ENCODE results near the gene TM2D3.

TM2D3 gene

DNA sequence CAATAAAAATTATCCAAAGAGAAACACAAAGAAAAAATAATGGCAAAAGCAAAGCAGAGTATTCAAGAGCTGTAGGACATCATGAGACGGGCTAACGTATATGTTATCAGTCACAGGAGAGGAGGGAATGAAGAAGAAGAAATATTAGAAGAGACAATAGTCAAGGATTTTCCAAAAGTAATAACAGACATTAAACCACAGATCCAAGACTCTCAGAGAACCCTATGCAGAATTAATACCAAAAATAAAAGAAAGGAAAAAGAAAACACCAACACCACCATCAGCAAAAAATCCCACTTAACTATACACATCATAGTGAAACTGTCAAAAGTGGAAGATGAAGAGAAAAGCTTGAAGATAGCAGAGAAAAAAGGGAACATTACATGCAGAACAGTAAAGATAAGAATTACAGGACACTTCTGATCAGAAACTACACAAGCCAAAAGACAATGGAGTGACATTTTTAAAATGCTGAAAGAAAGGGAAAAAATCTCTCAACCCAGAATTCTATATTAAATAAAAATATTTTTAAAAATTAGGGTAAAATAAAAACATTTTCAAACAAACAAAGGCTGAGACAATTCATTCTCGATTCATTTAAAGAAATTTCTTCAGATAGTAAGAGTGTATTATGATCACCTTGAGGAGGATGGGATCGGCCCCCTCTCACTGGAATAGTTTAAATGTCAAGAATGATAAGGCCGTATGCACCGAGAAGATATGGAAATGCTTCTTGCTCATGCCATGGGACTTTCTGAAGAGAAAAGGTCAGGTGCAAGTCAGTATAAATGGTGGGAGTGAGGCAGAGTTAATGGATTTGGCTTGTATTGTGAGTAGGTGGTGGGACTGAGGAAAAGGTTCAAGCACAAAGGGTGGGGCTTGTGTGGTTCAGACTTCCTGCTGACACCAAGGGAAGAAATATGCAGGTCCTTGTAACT is 28.5 kb downstream of the TM2D3 start:
- no peak for DNase-seq (ENCODE audit: low read depth in 3 of 3)

GRCh38 chr15:101621961-101622360 is 30.2 kb downstream of the TM2D3 start:
- no peak for DNase-seq (ENCODE audit: low read depth in 3 of 3)

DNA sequence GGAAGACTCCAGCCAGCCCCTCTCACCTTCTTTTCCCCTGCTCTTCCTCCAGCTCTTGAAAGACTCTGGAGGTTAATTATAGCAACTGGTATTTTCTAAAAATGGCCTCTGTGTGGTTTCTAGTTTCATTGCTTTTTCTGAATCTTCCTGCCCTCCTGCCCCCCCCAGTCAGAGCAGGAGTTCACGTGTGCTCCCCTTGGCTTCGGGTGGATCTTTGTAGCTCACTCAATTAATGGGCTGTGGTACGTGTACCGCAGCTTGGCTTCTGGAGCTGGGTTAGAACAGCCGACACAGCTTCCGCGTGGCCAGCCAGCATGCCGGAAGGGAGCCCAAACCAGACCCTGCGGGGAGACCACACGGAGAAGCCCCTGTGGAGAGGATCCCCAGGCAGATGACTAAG is 31.5 kb downstream of the TM2D3 start:
- DNase-seq (ENCODE audit: low read depth in 3 of 3), result no peak

DNA sequence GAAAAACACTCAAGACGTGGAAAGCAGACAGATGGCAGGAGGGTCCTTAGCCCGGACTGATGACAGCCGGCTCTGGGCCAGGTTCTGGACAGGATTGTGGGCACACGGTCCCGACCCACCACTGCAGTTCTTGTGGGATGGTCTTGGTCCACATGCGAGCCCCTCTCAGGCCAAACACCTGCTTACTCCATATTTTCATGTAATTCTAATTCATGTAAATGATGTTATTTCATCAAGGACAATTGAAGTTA is 32.6 kb downstream of the TM2D3 start:
- no peak for DNase-seq (ENCODE audit: low read depth in 3 of 3)

GRCh38 chr15:101618851-101619614 is 33.1 kb downstream of the TM2D3 start:
- no peak for DNase-seq (ENCODE audit: low read depth in 3 of 3)

GRCh38 chr15:101618076-101618475 is 34.1 kb downstream of the TM2D3 start:
- DNase-seq (ENCODE audit: low read depth in 3 of 3), result no peak

DNA sequence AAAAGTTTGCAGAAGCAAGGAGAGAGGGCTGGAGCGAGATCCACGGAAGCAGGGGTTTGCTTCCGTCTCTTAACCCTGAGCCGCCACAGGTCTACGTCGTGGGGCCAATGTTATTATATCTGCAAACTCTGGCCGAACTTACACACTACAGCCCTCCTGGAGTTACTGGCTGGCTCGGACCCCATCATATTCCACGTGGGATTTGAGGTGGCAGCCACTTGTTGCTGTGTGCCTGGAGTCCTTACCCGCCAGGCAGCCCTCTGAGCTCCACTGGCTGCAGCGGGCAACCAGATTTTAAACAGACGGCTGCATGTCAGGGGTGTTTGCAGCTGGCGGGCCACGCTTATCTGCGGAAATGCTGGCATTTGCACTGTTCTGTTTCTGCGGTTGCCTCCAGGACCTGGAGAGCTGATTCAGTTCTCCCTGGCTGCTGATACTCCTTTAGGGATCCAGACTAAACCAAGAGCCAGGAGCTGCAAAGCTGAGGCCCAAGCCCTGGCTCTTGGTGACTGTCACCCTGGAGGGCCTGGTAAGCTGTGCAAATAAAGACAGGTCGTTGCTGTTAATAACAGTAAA is 34.7 kb downstream of the TM2D3 start:
- no peak for DNase-seq (ENCODE audit: low read depth in 3 of 3)

- DNase-seq (ENCODE audit: low read depth in 3 of 3), result no peak
Observed at GRCh38 chr15:101615986-101616848, 36.0 kb downstream of the TM2D3 start.

DNA sequence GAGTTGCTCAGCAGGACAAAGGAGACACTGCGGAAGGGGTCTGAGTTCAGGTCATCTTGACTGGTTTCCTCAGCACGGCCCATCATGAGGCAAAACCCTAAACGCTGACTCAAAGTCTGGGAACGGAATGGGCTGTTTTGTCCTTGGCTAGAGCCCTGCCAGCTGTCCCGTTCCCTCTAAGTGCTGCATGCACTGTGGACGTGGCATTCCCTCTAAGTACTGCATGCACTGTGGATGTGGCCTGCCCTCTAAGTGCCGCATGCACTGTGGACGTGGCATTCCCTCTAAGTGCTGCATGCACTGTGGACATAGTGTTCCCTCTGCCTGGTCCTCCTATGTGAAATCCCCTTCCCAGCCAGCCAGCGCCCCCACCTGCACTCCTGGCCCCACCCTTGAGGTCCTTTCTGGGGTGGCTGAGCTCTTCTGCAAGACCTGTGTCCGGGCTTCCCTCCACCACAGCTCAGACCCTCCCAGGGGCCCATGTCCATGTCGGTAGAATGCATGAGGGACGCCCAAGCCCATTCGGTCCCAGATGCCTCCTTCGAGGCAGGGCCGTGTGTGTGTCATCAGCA is 36.7 kb downstream of the TM2D3 start:
- DNase-seq (ENCODE audit: low read depth in 3 of 3), result no peak

DNA sequence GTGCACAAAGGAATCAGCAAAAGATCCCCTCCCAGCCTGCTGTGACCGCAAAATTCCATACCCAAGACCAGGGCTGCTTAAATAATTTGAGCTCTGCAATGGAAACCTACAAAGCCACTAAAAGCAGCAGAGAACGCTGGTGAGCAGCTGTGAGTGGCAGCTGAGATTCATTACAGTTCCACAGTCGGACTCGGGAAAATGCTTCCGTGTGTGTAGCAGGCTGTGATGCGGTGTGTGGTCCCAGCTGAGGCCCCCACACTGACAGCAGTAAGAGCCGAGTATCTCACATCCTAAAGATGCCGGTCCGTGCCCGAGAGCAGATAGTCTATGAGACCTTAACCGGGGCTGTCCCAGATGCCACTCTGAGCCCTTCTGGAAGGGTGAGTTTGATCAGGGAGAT is 37.4 kb downstream of the TM2D3 start:
- DNase-seq (ENCODE audit: low read depth in 3 of 3), result no peak

DNA sequence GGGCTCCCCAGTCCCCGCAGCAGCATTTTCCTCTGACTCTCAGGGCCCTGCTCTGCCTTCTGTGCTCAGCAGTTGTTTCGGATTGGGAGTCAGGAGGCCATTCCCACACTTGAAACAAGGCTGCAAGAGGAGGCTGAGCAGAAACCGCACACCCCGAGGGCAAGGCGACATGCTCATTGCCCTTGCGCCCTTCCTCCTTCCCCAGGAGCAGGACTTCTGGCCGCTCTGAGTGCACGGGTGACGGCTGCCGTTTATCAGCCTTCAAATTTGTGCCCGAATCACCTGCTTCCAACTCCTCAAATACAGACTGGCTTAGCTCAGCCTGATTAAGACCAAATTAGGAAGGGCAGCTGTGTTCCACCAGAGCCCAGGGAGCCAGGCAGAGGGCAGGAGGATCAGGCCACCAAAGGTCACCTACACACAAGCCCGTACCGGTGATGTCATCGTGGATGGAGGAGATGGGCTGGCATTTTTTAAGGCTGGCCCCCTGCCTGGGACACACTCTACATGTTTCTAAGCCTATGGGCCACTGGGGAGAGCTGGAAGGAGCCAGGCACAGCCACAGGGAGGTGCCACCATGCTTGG is 38.1 kb downstream of the TM2D3 start:
- no peak for DNase-seq (ENCODE audit: low read depth in 3 of 3)

DNA sequence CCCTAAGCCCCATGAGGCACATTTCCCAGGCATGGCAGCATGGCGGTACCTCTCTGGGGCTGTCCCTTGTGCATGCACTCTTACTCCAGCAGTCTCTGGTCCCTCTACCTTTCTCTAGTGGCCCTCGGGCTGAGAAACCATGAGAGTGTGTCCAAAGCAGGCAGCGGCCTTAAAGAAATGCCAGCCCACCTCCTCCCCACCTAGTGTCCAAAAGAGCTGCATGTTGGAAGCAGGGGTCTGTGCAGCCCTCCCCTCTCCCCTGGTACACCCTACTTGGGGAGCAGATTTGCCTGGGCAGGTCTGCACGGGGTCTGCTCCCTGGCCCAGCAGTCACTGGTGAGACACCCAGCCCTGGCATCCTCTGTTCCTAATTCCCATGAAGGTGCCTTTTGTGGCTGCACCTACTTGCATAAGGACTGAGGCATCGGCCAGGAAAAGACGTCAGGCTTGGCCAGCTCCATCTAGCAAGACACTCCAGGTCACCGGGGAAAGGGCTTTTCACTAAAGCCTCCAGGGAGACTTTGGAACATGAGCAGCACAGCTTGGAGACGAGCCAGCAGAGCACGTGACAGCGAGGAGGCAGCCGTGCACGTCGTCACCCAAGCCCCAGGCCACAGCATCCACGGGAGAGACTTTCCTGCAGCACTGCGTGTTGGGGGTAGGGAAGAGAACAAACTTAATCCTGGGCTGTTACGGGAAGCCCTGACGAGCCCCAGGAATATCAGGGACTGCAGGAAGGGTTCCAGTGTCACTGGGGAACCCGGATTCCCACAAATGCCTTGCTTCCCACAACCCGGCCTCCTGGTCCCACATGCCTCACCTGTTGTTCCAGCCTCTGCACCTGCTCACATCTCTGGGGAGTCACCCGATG is 38.8 kb downstream of the TM2D3 start:
- DNase-seq (ENCODE audit: low read depth in 3 of 3), result no peak

DNA sequence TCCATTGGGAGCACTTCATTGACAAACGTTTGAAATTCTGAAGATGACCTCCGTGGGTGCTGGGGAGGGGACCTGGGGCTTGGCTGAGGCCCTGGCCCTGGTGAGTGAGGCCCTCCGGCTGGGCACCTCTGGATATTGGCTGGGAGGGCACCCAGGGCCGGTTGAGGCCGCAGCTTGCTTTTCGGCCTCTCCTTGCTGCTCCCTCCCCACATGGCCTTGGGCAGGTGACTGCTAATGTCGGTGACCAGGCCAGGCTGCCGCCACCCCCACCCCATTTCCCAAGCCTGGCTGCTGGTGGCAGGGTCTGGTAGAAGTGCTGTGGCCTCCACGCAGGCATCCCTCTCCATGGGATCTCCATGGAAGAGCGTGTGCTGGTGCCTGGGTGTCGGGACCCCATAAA is 39.5 kb downstream of the TM2D3 start:
- DNase-seq (ENCODE audit: low read depth in 3 of 3), result no peak

- no peak for DNase-seq (ENCODE audit: low read depth in 3 of 3)
Observed at GRCh38 chr15:101611580-101612299, 40.4 kb downstream of the TM2D3 start.

DNA sequence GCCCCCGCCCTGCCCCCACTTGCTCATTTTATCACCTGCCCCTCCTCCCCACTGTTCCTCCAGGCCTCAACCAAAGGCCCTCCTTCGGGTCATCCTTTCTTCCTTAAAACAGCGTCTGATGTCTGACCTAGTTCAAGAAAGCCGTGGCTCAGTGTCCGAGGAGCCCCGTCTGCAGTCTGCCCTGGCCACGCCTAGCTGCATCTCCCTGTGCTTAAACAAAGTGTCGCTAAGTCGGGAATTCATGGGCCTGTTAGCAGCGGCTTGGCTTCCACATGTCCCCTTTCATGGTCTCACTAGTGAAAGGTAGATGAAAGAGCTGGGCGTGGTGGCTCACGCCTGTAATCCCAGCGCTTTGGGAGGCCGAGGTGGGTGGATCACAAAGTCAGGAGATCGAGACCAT is 41.2 kb downstream of the TM2D3 start:
- DNase-seq (ENCODE audit: low read depth in 3 of 3), result no peak

- no peak for DNase-seq (ENCODE audit: low read depth in 3 of 3)
Observed at GRCh38 chr15:101610611-101611000, 41.6 kb downstream of the TM2D3 start.

DNA sequence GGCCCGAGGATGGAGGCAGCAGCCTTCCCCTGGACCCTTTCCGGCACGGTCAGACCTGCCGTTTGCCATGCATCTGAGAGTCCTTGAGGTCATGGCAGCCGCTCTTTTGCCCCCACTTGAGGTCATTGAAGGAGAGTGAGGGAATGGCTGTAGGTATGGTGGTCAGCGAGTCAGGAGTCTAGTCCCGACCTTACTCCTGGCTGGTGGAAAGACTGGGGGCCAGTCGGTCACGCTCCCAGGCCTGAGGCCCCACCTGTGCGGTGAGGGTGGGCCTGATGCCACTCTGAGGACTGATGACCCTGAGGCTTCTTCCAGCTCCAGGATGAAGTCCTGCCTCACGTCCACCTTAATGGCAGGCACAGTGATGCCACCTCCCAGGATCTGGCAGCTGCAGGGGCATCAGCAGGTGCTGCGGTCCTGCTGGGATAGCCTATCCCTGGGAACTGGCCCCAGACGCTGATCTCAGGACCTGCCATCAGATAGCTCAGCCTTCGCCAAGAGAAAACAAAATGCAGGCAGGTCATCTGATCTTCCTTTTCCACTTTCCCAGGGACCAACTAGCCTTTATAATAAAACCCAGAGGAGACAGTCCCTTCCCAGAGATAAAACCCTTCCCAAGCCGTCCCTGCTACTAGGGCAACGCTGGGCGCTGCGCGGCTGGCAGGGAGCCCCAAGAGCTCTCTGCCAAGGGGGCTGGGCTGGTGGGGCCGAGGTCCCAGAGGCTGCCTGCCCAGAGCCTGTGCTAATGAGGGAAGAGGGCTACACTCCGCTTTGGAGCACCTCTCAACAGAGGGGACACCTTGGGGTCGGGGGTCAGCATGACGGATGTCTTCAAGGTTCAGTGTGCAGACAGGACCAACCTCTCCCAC is 42.2 kb downstream of the TM2D3 start:
- no peak for DNase-seq (ENCODE audit: low read depth in 3 of 3)

- no peak for DNase-seq (ENCODE audit: low read depth in 3 of 3)
Observed at GRCh38 chr15:101608201-101608600, 44.0 kb downstream of the TM2D3 start.

DNA sequence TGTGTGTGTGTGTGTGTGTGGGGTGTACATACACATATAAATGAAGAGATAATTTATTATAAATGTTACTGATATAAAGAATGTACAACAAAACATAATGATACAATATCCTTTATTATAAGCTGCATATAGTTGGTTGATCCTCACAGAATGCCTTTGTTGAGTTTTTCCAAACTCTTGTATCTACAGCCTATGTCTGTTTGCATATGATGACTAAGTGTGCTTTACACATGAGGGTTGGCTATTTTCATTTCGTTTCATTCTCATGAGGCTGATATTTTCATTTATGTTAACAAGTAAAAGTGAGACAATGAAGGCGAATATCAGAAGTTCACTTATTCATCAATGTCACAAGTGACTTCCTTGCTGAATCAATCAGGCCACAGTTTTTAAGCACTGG is 45.1 kb downstream of the TM2D3 start:
- DNase-seq (ENCODE audit: low read depth in 3 of 3), result no peak
